MM.1S (cell line): ENCODE measurements around the gene DDB1.

Experiments
- DNase-seq: peaks from one replicate; pipeline ENCODE4 v3.0.0-alpha.2; 2015
- H2AFZ ChIP-seq: fragments of 300-600 bp; sonication (generic); 2 replicates; pipeline ENCODE4 v1.6.0; 2016; ENCODE audit warnings: antibody characterized with exemption, low read length
- H3F3A ChIP-seq: fragments of 300-600 bp; sonication (generic); 2 replicates; pipeline ENCODE4 v1.6.1; 2016; ENCODE audit warnings: mild to moderate bottlenecking, antibody characterized with exemption, low read length, moderate library complexity, mixed read lengths; ENCODE audit not compliant: insufficient read depth
- H3K27ac ChIP-seq: fragments of 300-600 bp; sonication (generic); 2 replicates; pipeline ENCODE4 v1.5.1; 2016; ENCODE audit warnings: mild to moderate bottlenecking, low read length
- H3K27me3 ChIP-seq: fragments of 300-600 bp; sonication (generic); replicated peaks from 2 replicates; pipeline ENCODE4 v1.6.0; 2016; ENCODE audit warnings: low read length; ENCODE audit not compliant: insufficient read depth
- H3K36me3 ChIP-seq: fragments of 300-600 bp; sonication (generic); replicated peaks from 2 replicates; pipeline ENCODE4 v1.6.1; 2016; ENCODE audit warnings: mild to moderate bottlenecking, low read length, mixed read lengths; ENCODE audit not compliant: insufficient read depth
- H3K4me1 ChIP-seq: fragments of 300-600 bp; sonication (generic); 2 replicates; pipeline ENCODE4 v1.6.1; 2016; ENCODE audit warnings: low read length, mixed read lengths
- H3K4me2 ChIP-seq: fragments of 300-600 bp; sonication (generic); 2 replicates; pipeline ENCODE4 v1.6.0; 2016; ENCODE audit warnings: low read depth, low read length
- H3K4me3 ChIP-seq: fragments of 300-600 bp; sonication (generic); 2 replicates; pipeline ENCODE4 v1.5.1; 2016; ENCODE audit warnings: low read length, mixed read lengths
- H3K79me2 ChIP-seq: fragments of 300-600 bp; sonication (generic); 2 replicates; pipeline ENCODE4 v1.6.1; 2016; ENCODE audit warnings: mixed run types, low read length, mixed read lengths
- H3K9ac ChIP-seq: fragments of 300-600 bp; sonication (generic); 2 replicates; pipeline ENCODE4 v1.6.1; 2016; ENCODE audit warnings: low read length, mixed read lengths
- H3K9me2 ChIP-seq: fragments of 300-600 bp; sonication (generic); replicated peaks from 2 replicates; pipeline ENCODE4 v1.6.1; 2016; ENCODE audit warnings: mild to moderate bottlenecking, low read length, mixed read lengths; ENCODE audit not compliant: insufficient read depth
- H3K9me3 ChIP-seq: fragments of 300-600 bp; sonication (generic); replicated peaks from 2 replicates; pipeline ENCODE4 v1.6.1; 2016; ENCODE audit warnings: mild to moderate bottlenecking, low read length, mixed read lengths; ENCODE audit not compliant: insufficient read depth
- H4K20me1 ChIP-seq: fragments of 300-600 bp; sonication (generic); 2 replicates; pipeline ENCODE4 v1.6.1; 2016; ENCODE audit warnings: mild to moderate bottlenecking, low read length, moderate library complexity, mixed read lengths; ENCODE audit not compliant: insufficient read depth
- EZH2 ChIP-seq: fragments of 300-600 bp; sonication (generic); optimal IDR thresholded peaks from 2 replicates; pipeline ENCODE3; 2017; ENCODE audit warnings: low read depth, mild to moderate bottlenecking, antibody characterized with exemption, low read length, mixed read lengths
- EZH2phosphoT487 ChIP-seq: fragments of 300-600 bp; sonication (generic); IDR thresholded peaks from 2 replicates; pipeline ENCODE4 v1.6.1; 2018; ENCODE audit warnings: antibody characterized with exemption, low read length
- TF ChIP-seq, protein P1 (sequence below): fragments of 300-600 bp; sonication (generic); IDR thresholded peaks from 2 replicates; pipeline ENCODE4 v1.5.1; 2016; ENCODE audit warnings: antibody characterized with exemption, low read length, mixed read lengths

The DDB1 gene

DNA sequence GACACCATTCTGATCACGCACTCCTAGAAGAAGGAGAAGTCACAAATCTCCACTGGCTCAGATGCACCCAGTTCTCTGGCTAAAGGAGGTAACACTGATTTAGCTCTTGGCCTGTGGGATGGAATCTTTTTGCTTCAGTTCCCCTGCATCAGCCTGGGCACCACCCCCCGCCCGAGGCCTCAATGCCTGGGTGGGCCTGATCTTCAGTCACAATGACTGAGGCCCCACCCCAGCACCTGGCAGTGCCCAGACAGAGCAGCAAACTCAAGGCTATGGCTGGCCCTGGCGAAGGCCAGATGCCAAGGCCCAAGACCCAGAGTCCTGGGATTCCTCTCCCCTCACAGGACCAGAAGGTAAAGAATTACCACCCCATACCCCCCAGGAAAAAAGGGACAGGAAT lies 23.8 kb upstream of the DDB1 start:
- no peak overlapping the region for H3K4me2 ChIP-seq
- H3K27ac ChIP-seq: no peak overlapping the region

DNA sequence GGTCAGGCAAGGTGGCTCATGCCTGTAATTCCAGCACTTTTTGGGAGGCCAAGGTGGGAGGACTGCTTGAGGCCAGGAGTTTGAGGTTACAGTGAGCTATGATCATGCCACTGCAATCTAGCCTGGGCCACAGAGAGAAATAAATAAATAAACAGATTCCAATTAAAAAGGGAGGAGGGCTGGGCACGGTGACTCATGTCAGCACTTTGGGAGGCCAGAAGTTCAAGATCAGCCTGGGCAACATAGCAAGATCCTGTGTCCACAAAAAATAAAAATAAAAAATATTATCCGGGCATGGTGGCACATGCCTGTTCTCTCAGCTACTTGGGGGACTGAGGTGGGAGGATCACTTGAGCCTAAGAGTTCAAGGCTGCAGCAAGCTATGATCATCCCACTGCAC lies 21.3 kb upstream of the DDB1 start:
- Histone ChIP-seq H3K27ac (no peak overlapping the region), H3F3A (no peaks in the 10 kb centered on the region), H3K27me3 (no peaks in the 10 kb centered on the region), H3K4me2 (no peak overlapping the region), H3K9ac (no peak overlapping the region), H3K79me2 (no peaks in the 10 kb centered on the region), H4K20me1 (no peaks in the 10 kb centered on the region), H3K9me2 (no peaks in the 10 kb centered on the region), H2AFZ (no peak overlapping the region), H3K4me1 (peaks cover 10% of the 10 kb centered on the region; the same call in 1 of the 2 replicates), H3K4me3 (no peak overlapping the region), H3K36me3 (no peaks in the 10 kb centered on the region), H3K9me3 (no peaks in the 10 kb centered on the region)
- TF ChIP-seq EZH2: no peak
- TF ChIP-seq EZH2phosphoT487: no peak
- TF ChIP-seq, protein P1, sequence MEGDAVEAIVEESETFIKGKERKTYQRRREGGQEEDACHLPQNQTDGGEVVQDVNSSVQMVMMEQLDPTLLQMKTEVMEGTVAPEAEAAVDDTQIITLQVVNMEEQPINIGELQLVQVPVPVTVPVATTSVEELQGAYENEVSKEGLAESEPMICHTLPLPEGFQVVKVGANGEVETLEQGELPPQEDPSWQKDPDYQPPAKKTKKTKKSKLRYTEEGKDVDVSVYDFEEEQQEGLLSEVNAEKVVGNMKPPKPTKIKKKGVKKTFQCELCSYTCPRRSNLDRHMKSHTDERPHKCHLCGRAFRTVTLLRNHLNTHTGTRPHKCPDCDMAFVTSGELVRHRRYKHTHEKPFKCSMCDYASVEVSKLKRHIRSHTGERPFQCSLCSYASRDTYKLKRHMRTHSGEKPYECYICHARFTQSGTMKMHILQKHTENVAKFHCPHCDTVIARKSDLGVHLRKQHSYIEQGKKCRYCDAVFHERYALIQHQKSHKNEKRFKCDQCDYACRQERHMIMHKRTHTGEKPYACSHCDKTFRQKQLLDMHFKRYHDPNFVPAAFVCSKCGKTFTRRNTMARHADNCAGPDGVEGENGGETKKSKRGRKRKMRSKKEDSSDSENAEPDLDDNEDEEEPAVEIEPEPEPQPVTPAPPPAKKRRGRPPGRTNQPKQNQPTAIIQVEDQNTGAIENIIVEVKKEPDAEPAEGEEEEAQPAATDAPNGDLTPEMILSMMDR: no peak
- no peak for DNase-seq

More for the DNA sequence above, 23.8 kb upstream of the DDB1 start:
- H3F3A ChIP-seq: peaks cover 6% of the 10 kb centered on the region; the same call in 1 of the 2 replicates
- TF ChIP-seq, protein P1: no peak
- TF ChIP-seq EZH2phosphoT487 (no peak), EZH2 (no peak)
- H3K36me3 ChIP-seq: no peaks in the 10 kb centered on the region
- H3K9me3 ChIP-seq: no peaks in the 10 kb centered on the region
- no peak overlapping the region for H2AFZ ChIP-seq
- no peak overlapping the region for H3K4me3 ChIP-seq
- no peaks in the 10 kb centered on the region for H4K20me1 ChIP-seq
- peaks cover 10% of the 10 kb centered on the region; the same call in 1 of the 2 replicates for H3K4me1 ChIP-seq
- H3K27me3 ChIP-seq: no peaks in the 10 kb centered on the region
- no peaks in the 10 kb centered on the region for H3K9me2 ChIP-seq
- H3K9ac ChIP-seq: no peak overlapping the region
- peaks cover 10% of the 10 kb centered on the region for H3K79me2 ChIP-seq
- DNase-seq: no peak

DNA sequence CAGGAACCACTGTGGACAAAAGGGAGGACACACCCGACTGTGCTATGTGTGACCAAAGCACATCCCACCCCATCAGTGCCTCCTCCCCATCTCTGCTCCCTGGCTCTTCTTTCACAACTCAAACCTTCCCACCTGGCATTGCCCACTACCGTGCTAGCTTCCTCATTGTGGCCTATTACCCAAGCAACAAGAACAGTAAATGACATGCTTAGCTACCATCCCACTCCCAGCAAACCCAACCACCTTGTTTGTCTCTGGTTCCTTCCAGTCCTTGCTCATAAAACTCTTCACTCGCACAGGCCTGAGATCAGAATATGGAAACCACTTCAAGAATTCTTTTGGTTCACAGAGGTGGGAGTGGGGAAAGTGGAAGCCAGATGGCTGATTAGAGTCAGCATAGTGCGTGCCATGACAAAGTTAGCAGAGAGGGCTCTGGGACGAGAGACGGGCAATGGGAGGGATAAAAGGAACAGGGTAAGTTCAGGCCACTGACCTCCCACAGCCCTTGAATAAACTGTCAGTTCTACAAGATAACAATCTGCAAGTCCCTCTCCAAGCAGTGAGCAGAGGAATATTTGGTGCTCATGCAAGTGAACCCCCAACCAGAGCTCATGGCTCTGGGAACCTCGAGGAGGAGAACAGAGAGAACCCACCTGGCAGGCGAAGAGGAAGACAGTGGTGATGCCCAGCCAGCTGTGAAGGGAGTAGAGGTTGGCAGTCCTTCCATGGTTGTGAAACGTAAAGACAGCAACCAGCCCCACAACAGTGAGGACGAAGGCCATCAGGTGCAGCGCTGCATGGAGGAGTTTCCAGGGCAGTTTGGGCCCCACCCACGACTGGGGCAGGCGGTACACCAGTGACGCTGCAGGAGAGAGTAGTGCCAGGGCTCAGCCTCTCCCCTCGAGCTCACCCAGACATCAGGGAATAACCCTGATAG lies 20.5 kb upstream of the DDB1 start:
- Histone ChIP-seq H3K27ac (no peak overlapping the region), H3K9ac (no peak overlapping the region), H3K27me3 (no peaks in the 10 kb centered on the region), H3K9me3 (no peaks in the 10 kb centered on the region), H2AFZ (no peak overlapping the region), H3K9me2 (no peaks in the 10 kb centered on the region), H3K79me2 (no peaks in the 10 kb centered on the region), H3K36me3 (no peaks in the 10 kb centered on the region), H3K4me1 (peaks cover 10% of the 10 kb centered on the region; the same call in 1 of the 2 replicates), H3F3A (no peaks in the 10 kb centered on the region), H3K4me3 (no peak overlapping the region), H4K20me1 (no peaks in the 10 kb centered on the region), H3K4me2 (no peak overlapping the region)
- TF ChIP-seq EZH2 (no peak), EZH2phosphoT487 (no peak)
- TF ChIP-seq, protein P1: no peak
- no peak for DNase-seq
